Ascending aorta (tissue), 2 donors: Measurements from ENCODE around the gene FHIT. TPM values are rescaled to one million over a fixed set of nuclear protein-coding genes. Genes with fewer than 3 reads are reported as not detected.

Experiments used
- DNase-seq, 2 donors: peaks; one replicate each; pipeline ENCODE4 v3.0.0-alpha.2; 2019; ENCODE audit warnings: low spot score in 2 of 2
- H3K27ac ChIP-seq, 2 donors: fragments of 200-600 bp; sonication (generic); one replicate each; pipeline ENCODE4 v1.5.1; 2016 to 2017; ENCODE audit warnings: mild to moderate bottlenecking in 1 of 2
- H3K27me3 ChIP-seq: fragments of 200-600 bp; sonication (generic); one replicate; pipeline ENCODE4 v1.5.1; 2017
- H3K36me3 ChIP-seq, 2 donors: fragments of 200-600 bp; sonication (generic); one replicate each; pipeline ENCODE4 v1.5.1; 2016
- H3K4me1 ChIP-seq, 2 donors: fragments of 200-600 bp; sonication (generic); one replicate each; pipeline ENCODE4 v1.5.1; 2016 to 2017; ENCODE audit warnings: mild to moderate bottlenecking in 1 of 2
- H3K4me3 ChIP-seq, 2 donors: fragments of 200-600 bp; sonication (generic); one replicate each; pipeline ENCODE4 v1.5.1; 2016 to 2017; ENCODE audit warnings: mild to moderate bottlenecking in 1 of 2
- H3K9me3 ChIP-seq, 2 donors: fragments of 200-600 bp; sonication (generic); one replicate each; pipeline ENCODE4 v1.5.1; 2016
- intact Hi-C: fragments of 100-400 bp; cut with DNase I; formaldehyde crosslinking; loops from one replicate; pipeline ENCODE4 v1.15.1; 2023
- total RNA-seq: library from RNA; depleted of rRNA; stranded (reverse); fragments of >200 nt; gene quantifications from one replicate; pipeline ENCODE4 v1.1.0, GENCODE V29; 2016
- TF ChIP-seq, protein P1 (sequence below), 3 experiments: fragments of 200-600 bp in 2 of 3; fragments of 450-650 bp in 1 of 3; sonication (generic) in 2 of 3; IDR thresholded peaks; one replicate each; pipeline ENCODE4 v1.5.1; 2016 to 2019; ENCODE audit warnings: antibody characterized with exemption in 3 of 3, mild to moderate bottlenecking in 1 of 3, moderate library complexity in 1 of 3

The FHIT gene
- total RNA-seq, 1 donor from 2014 or later = 0.21 TPM

DNA sequence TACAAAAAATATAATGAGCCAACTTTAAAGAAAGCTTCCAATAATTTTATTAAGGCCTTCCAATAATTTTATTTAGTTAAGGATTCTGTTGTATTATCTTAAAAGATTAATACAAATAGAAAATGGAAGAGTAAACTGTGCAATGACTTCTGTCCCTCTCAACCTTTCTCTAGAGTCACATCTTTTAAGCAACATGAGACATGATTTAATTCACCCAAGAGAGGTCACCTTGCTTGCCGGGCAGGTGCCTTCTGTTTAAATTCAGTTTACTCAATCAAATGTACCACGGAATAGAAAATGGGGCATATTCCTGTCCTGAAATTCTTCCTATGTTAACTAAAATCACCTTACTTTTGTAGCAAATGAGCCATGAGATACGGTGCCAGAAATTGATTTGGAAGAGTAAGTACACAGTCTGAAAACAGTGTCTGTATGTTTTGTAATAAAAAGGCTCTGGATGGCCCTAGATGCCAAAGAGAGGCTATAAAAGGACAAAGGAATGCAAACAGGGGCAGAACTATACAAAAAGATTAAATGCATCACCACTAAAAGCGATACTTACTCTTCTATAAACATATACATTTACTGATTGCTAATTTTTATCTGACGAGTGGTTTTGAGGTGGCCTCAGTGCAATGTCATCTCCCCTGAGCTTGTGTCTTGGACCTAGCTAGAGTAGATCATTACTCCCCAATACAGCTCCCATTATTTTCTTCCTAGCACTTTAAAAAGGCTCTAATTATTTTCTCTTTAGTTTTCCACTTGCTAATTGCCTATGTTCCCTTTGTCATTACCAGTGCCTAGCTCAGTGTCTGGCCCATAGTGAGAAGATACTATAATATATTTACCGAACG lies 134.0 kb downstream of the FHIT start:
- intact Hi-C loops = no loop called here
- no peak for DNase-seq
- Histone ChIP-seq H3K27ac (no peak overlapping the region), H3K4me1 (no peaks in the 10 kb centered on the region), H3K27me3 (no peaks in the 10 kb centered on the region), H3K9me3 (peaks cover 0 to 5% of the 10 kb centered on the region in 2 donors), H3K4me3 (no peak overlapping the region), H3K36me3 (no peaks in the 10 kb centered on the region)
- TF ChIP-seq, protein P1, sequence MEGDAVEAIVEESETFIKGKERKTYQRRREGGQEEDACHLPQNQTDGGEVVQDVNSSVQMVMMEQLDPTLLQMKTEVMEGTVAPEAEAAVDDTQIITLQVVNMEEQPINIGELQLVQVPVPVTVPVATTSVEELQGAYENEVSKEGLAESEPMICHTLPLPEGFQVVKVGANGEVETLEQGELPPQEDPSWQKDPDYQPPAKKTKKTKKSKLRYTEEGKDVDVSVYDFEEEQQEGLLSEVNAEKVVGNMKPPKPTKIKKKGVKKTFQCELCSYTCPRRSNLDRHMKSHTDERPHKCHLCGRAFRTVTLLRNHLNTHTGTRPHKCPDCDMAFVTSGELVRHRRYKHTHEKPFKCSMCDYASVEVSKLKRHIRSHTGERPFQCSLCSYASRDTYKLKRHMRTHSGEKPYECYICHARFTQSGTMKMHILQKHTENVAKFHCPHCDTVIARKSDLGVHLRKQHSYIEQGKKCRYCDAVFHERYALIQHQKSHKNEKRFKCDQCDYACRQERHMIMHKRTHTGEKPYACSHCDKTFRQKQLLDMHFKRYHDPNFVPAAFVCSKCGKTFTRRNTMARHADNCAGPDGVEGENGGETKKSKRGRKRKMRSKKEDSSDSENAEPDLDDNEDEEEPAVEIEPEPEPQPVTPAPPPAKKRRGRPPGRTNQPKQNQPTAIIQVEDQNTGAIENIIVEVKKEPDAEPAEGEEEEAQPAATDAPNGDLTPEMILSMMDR (IDR thresholded peaks at IDR 0.05) = no peak

DNA sequence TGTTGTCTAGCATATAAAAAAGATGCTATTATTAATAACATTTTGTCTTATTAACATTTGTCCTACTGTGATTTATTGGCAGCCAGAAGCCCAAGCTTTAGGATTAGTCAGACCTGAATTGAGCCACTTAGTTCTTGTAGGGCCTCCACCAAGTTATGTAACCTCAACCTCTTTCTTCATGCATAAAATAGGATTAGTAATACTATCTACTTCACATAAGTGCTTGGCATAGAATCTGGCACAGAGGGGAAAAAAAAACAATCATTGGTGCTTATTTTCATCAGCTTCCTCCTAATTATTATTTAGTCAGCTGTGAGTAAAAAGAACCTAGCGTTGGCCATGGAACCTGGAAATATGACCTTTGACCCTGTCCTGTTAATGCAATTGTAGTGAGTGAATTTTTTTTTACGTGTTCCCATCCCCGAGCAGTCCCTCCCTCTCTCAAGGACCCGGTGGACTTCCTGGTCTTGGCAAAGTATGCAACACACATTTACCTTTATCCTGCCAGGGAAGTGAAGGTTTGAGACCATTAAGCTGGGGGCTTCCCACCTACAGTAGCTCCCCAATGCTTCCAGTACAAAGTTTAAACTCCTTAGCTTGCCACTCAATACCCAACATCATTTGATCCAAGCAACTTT lies 136.8 kb downstream of the FHIT start:
- Histone ChIP-seq H3K4me1 (no peaks in the 10 kb centered on the region), H3K4me3 (no peak overlapping the region), H3K27me3 (no peaks in the 10 kb centered on the region), H3K9me3 (no peaks in the 10 kb centered on the region), H3K27ac (no peak overlapping the region), H3K36me3 (no peaks in the 10 kb centered on the region)
- no peak for DNase-seq
- TF ChIP-seq, protein P1 (IDR thresholded peaks at IDR 0.05) = no peak
- intact Hi-C loops = no loop called here

DNA sequence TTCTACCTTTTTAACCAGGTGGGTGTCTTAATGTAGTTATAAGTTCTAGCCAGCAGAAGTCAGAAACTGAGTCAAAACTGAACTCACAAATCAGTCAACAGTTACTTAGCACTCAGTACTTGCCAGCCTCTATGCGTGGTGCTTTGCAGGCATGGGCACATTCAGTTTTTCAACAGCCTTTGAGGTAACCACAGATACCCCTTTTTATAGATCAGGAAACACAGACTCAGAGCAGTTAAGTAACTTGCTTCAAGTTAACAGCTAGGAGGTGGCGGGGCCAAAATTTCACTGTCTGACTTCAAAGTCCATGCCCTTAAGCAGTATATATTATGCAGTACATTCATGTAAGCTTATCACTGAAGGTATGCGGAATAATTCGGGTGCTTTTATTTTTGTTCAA lies 139.4 kb downstream of the FHIT start:
- TF ChIP-seq, protein P1 (IDR thresholded peaks at IDR 0.05) = no peak
- H3K9me3 ChIP-seq = no peaks in the 10 kb centered on the region
- no peak overlapping the region for H3K27ac ChIP-seq
- DNase-seq = no peak
- no peaks in the 10 kb centered on the region for H3K27me3 ChIP-seq
- intact Hi-C loops = no loop called here
- H3K4me3 ChIP-seq = no peak overlapping the region
- H3K36me3 ChIP-seq = no peaks in the 10 kb centered on the region
- no peaks in the 10 kb centered on the region for H3K4me1 ChIP-seq

DNA sequence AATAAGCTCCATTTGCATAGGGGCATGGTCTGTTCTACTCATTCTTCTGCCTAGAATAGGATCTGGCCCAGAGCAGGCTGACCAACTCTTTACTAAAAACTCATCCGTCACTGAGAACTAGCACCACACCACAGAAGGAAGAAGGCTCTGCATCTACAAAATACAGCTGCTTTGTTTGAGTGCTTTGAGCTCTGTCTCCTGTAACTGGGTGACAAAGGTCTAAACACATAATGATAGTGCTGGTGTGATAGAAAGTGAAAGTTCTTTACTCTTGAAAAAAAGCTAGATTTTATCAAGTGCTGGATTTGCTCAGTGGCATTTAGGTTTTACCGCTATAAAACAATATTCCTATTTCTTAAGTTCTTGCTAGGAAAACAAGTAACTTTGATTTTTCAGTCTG lies 140.7 kb downstream of the FHIT start:
- Histone ChIP-seq H3K27ac (no peak overlapping the region), H3K36me3 (no peaks in the 10 kb centered on the region), H3K27me3 (no peaks in the 10 kb centered on the region), H3K9me3 (peaks cover 0 to under 1% of the 10 kb centered on the region in 2 donors), H3K4me3 (no peak overlapping the region), H3K4me1 (no peaks in the 10 kb centered on the region)
- TF ChIP-seq, protein P1 (IDR thresholded peaks at IDR 0.05) = no peak
- DNase-seq = no peak
- intact Hi-C loops = no loop called here

DNA sequence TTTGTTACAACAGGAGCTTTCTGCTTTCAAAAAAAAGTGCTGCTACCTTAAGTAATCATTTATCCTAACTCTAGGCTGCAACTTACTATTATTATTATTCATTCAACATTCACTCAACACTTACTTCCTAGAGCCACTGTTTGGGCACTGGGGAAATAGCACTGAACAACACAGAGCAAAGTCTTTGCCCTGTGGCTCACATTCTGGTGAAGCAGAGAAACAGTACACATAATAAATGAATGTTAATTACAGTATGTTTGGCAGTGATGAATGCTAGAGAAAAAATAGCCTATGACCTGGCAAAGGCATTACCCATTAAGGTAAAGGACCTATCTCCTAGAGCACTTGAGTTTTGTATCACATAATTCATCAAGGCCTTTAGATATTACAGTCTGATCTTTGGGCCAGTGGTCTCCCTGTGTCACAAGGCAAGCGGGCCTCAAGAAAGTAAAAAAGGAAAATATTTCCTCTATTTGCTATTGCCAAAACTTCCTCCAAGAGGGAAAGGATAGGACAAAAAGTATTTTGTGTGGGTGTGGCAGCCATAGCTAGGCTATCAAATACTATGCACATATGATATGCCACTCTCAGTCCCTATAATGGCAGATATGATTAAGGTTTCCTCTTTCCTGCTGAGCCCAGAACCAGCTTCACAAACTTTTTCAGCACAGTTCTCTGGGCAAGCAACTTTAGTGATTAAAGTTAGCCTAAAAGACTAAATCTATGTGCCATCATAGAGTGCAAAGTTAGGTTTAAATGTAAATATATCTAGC lies 142.8 kb downstream of the FHIT start:
- Histone ChIP-seq H3K9me3 (peaks cover 0 to 12% of the 10 kb centered on the region in 2 donors), H3K4me1 (no peaks in the 10 kb centered on the region), H3K36me3 (no peaks in the 10 kb centered on the region), H3K4me3 (no peak overlapping the region), H3K27ac (no peak overlapping the region), H3K27me3 (no peaks in the 10 kb centered on the region)
- intact Hi-C loops = no loop called here
- DNase-seq = no peak
- TF ChIP-seq, protein P1 (IDR thresholded peaks at IDR 0.05) = no peak
